WTC11 (cell line): Measurements from ENCODE around the gene ZDHHC6. TPM values are rescaled to one million over a fixed set of nuclear protein-coding genes. Genes with fewer than 3 reads are reported as not detected.

ENCODE experiments used
- ATAC-seq: fragments of 200-7000 bp; cut with Tn5 transposase; 2 replicates; pipeline ENCODE4 v1.10.0; 2021; ENCODE audit warnings: mild to moderate bottlenecking, moderate library complexity
- Bru-seq: library from RNA; stranded (reverse); fragments of 400-500 nt; gene quantifications from one replicate; lab custom pipeline; 2021; lab: Mats Ljungman, UMichigan
- CTCF ChIA-PET: fragments of 300-600 bp; sonication (Branson Sonifier 250); formaldehyde crosslinking; loops from one replicate; lab custom pipeline; 2021; ENCODE audit warnings: antibody characterized with exemption; lab: Charles Lee
- POLR2A ChIA-PET: fragments of 350-600 bp; sonication (Branson Sonifier 250); formaldehyde crosslinking; loops from one replicate; lab custom pipeline; 2021; ENCODE audit warnings: antibody characterized with exemption; lab: Charles Lee
- DNase-seq: peaks from one replicate; pipeline ENCODE4 v3.0.0; 2021; ENCODE audit warnings: low spot score
- H3K27ac Mint-ChIP-seq: 2 replicates; pipeline ENCODE4 v1.8.0; 2021; ENCODE audit warnings: mixed read lengths
- H3K27me3 Mint-ChIP-seq: 2 replicates; pipeline ENCODE4 v1.8.0; 2021; ENCODE audit warnings: low read depth, mild to moderate bottlenecking, moderate library complexity, mixed read lengths
- H3K36me3 Mint-ChIP-seq: 2 replicates; pipeline ENCODE4 v1.8.0; 2021; ENCODE audit warnings: mixed read lengths
- H3K4me1 Mint-ChIP-seq: 2 replicates; pipeline ENCODE4 v1.8.0; 2022; ENCODE audit warnings: mixed read lengths
- H3K4me3 Mint-ChIP-seq: 2 replicates; pipeline ENCODE4 v1.8.0; 2021; ENCODE audit warnings: mild to moderate bottlenecking, moderate library complexity, mixed read lengths
- H3K9me3 Mint-ChIP-seq: 2 replicates; pipeline ENCODE4 v1.8.0; 2021; ENCODE audit warnings: mixed read lengths
- ATF1 ChIP-seq: sonication (generic); formaldehyde crosslinking; IDR thresholded peaks from 2 replicates; pipeline ENCODE4 v1.8.1; 2023; ENCODE audit warnings: mild to moderate bottlenecking, moderate library complexity, missing genetic modification reagents
- CREM ChIP-seq: sonication (generic); formaldehyde crosslinking; IDR thresholded peaks from 2 replicates; pipeline ENCODE4 v1.8.1; 2022; ENCODE audit warnings: mild to moderate bottlenecking, missing genetic modification reagents, moderate library complexity
- ETV6 ChIP-seq: sonication (generic); formaldehyde crosslinking; IDR thresholded peaks from 2 replicates; pipeline ENCODE4 v1.8.1; 2022; ENCODE audit warnings: mild to moderate bottlenecking, missing genetic modification reagents
- GABPB1 ChIP-seq: sonication (generic); formaldehyde crosslinking; IDR thresholded peaks from 2 replicates; pipeline ENCODE4 v1.8.1; 2023; ENCODE audit warnings: mild to moderate bottlenecking, missing genetic modification reagents
- GRHL2 ChIP-seq: fragments of 250-450 bp; sonication (Bioruptor Pico); IDR thresholded peaks from 2 replicates; pipeline ENCODE4 v1.8.0; 2022; ENCODE audit warnings: mild to moderate bottlenecking, moderate library complexity; ENCODE audit not compliant: insufficient replicate concordance, severe bottlenecking
- HMGA2 ChIP-seq: fragments of 250-450 bp; sonication (Bioruptor Pico); IDR thresholded peaks from 2 replicates; pipeline ENCODE4 v1.4.0; 2021; ENCODE audit warnings: mild to moderate bottlenecking, moderate library complexity
- JAZF1 ChIP-seq: fragments of 250-450 bp; sonication (Bioruptor Pico); IDR thresholded peaks from 2 replicates; pipeline ENCODE4 v1.9.0; 2021; ENCODE audit warnings: moderate library complexity, mild to moderate bottlenecking, inconsistent platforms
- JUN ChIP-seq: sonication (generic); formaldehyde crosslinking; IDR thresholded peaks from 2 replicates; pipeline ENCODE4 v1.8.0; 2023; ENCODE audit warnings: mild to moderate bottlenecking, missing genetic modification reagents
- MXD4 ChIP-seq: fragments of 250-450 bp; sonication (Bioruptor Pico); IDR thresholded peaks from 2 replicates; pipeline ENCODE4 v1.8.0; 2021; ENCODE audit warnings: mild to moderate bottlenecking, moderate library complexity, borderline replicate concordance
- SOX15 ChIP-seq: fragments of 250-450 bp; sonication (Bioruptor Pico); IDR thresholded peaks from 2 replicates; pipeline ENCODE4 v1.9.0; 2021; ENCODE audit warnings: mild to moderate bottlenecking
- SP1 ChIP-seq: sonication (generic); formaldehyde crosslinking; conservative IDR thresholded peaks from 2 replicates; pipeline ENCODE4 v1.8.1; 2022; ENCODE audit warnings: missing genetic modification reagents
- ZNF317 ChIP-seq: sonication (generic); formaldehyde crosslinking; IDR thresholded peaks from 2 replicates; pipeline ENCODE4 v1.8.1; 2023; ENCODE audit warnings: low read depth, mild to moderate bottlenecking, moderate library complexity, missing genetic modification reagents, borderline replicate concordance
- long read RNA-seq, 3 experiments: library from RNA in 1 of 3; library from capped mRNA in 1 of 3; library from polyadenylated mRNA in 1 of 3; unstranded in 2 of 3; stranded (forward) in 1 of 3; transcript quantifications; one replicate each; pipeline ENCODE4 v2.0.0, GENCODE V29; 2021
- total RNA-seq: library from RNA; stranded (reverse); gene quantifications from 3 replicates; pipeline ENCODE4 v1.2.3, GENCODE V29; 2021
- TF ChIP-seq, protein P1 (sequence below): fragments of 200-600 bp; IDR thresholded peaks from 2 replicates; pipeline ENCODE4 v1.8.0; 2022; ENCODE audit warnings: antibody characterized with exemption
- TF ChIP-seq, protein P2 (sequence below): sonication (generic); formaldehyde crosslinking; IDR thresholded peaks from 2 replicates; pipeline ENCODE4 v1.8.1; 2023; ENCODE audit warnings: mild to moderate bottlenecking, missing genetic modification reagents, moderate library complexity
- TF ChIP-seq, protein P3 (sequence below): sonication (generic); formaldehyde crosslinking; IDR thresholded peaks from 2 replicates; pipeline ENCODE4 v1.8.0; 2023; ENCODE audit warnings: missing genetic modification reagents, mild to moderate bottlenecking, borderline replicate concordance
- TF ChIP-seq, protein P4 (sequence below): sonication (generic); formaldehyde crosslinking; IDR thresholded peaks from 2 replicates; pipeline ENCODE4 v1.8.1; 2022; ENCODE audit warnings: missing genetic modification reagents, borderline replicate concordance
- TF ChIP-seq, protein P5 (sequence below): sonication (generic); formaldehyde crosslinking; conservative IDR thresholded peaks from 2 replicates; pipeline ENCODE4 v1.8.1; 2022; ENCODE audit warnings: mild to moderate bottlenecking, missing genetic modification reagents
- TF ChIP-seq, protein P6 (sequence below): sonication (generic); formaldehyde crosslinking; IDR thresholded peaks from 2 replicates; pipeline ENCODE4 v1.8.1; 2023; ENCODE audit warnings: mild to moderate bottlenecking, moderate library complexity, missing genetic modification reagents
- TF ChIP-seq, protein P7 (sequence below): sonication (generic); formaldehyde crosslinking; IDR thresholded peaks from 2 replicates; pipeline ENCODE4 v1.8.1; 2022; ENCODE audit warnings: mild to moderate bottlenecking, moderate library complexity, missing genetic modification reagents
- TF ChIP-seq, protein P8 (sequence below): fragments of 250-450 bp; sonication (Bioruptor Pico); IDR thresholded peaks from 2 replicates; pipeline ENCODE4 v1.9.0; 2021; ENCODE audit warnings: mild to moderate bottlenecking

Gene ZDHHC6, protein sequence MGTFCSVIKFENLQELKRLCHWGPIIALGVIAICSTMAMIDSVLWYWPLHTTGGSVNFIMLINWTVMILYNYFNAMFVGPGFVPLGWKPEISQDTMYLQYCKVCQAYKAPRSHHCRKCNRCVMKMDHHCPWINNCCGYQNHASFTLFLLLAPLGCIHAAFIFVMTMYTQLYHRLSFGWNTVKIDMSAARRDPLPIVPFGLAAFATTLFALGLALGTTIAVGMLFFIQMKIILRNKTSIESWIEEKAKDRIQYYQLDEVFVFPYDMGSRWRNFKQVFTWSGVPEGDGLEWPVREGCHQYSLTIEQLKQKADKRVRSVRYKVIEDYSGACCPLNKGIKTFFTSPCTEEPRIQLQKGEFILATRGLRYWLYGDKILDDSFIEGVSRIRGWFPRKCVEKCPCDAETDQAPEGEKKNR
- total RNA-seq (22.1 to 24.5 TPM (median 23.6 TPM) in 3 replicates), Bru-seq, nascent RNA (percentile 93 among the genes with signal in this experiment)
- long read RNA-seq, experiment 1, transcript ZDHHC6-202 (11 exons, 2,170 nt), result major isoform, 55 of 140 reads
- long read RNA-seq, experiment 1, partial matches to known transcripts, result 10 of 140 reads
- long read RNA-seq, experiment 1, other reads (novel, unspliced or antisense), result 70 of 140 reads
- long read RNA-seq, experiment 2, transcript ZDHHC6-202 (11 exons, 2,170 nt), result major isoform, 5 of 26 reads
- long read RNA-seq, experiment 2, partial matches to known transcripts, result 7 of 26 reads
- long read RNA-seq, experiment 2, other reads (novel, unspliced or antisense), result 12 of 26 reads
- long read RNA-seq, experiment 3, transcript ZDHHC6-202 (11 exons, 2,170 nt), result major isoform, 91 of 142 reads
- long read RNA-seq, experiment 3, transcript ZDHHC6-201 (11 exons, 1,721 nt), result minor isoform, 9 of 142 reads
- long read RNA-seq, experiment 3, partial matches to known transcripts, result 10 of 142 reads
- long read RNA-seq, experiment 3, other reads (novel, unspliced or antisense), result 32 of 142 reads

DNA sequence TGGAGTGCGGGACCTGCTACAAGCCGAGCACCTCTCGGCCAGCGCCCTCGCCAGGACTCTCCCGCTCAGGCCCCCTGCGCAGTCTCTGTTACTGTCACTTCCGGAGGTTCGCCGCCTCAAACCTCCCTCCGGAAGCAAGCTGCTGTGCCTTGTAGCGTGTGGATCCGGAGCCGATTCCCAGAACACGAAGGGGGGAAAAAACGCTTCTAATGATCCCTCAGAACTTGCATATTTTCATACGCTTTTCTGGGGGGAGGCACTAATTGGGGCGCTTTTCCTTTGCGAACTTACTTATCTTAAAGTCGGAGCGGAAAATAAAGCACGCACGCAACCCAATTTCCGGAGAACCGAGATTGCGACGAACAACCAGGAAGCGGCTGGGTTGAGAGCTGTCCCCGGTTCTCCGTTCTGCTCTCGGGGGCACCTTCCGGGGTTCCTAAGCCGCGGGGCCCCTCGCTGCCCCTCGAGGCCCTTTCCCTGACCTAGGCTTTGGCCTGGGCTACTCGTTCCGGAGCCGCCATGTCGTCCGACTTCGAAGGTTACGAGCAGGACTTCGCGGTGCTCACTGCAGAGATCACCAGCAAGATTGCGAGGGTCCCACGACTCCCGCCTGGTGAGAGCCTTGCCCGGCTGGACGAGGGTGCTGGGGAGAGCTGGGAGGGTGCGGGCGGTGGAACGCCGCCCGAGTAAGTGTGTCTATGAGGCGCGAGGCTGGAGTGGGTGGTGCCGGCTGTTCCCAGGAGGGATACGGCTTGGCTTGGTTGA is at the start of gene ZDHHC6, which contains the start of gene VTI1A:
ZDHHC6 (minus strand) TSS at position 60 of the 765 bp plus-strand sequence. CDS start 1,478 bp downstream, outside the sequence.
VTI1A (plus strand) TSS at position 361 of the 765 bp plus-strand sequence; CDS start at position 520, 159 bp downstream.
- Mint-ChIP-seq H3K36me3 (peaks cover 22% of the 10 kb centered on the region), H3K9me3 (no peaks in the 10 kb centered on the region), H3K27ac (peak within 1 kb of the TSS; percentile 95), H3K4me3 (peak within 1 kb of the TSS; percentile 93), H3K4me1 (peaks cover 16% of the 10 kb centered on the region), H3K27me3 (no peaks in the 10 kb centered on the region; the same call in 1 of the 2 replicates)
- ChIA-PET POLR2A (no interaction called here), CTCF (interaction anchor here (0.8 to 1.7 kb wide), 3 partner anchors 12 to 139 kb away, joined by 3 to 7 read pairs (median 3); no protein-coding TSS in a partner anchor)
- ATAC-seq (peak; percentile 91), DNase-seq (peak; percentile 78)
- TF ChIP-seq, protein P1, sequence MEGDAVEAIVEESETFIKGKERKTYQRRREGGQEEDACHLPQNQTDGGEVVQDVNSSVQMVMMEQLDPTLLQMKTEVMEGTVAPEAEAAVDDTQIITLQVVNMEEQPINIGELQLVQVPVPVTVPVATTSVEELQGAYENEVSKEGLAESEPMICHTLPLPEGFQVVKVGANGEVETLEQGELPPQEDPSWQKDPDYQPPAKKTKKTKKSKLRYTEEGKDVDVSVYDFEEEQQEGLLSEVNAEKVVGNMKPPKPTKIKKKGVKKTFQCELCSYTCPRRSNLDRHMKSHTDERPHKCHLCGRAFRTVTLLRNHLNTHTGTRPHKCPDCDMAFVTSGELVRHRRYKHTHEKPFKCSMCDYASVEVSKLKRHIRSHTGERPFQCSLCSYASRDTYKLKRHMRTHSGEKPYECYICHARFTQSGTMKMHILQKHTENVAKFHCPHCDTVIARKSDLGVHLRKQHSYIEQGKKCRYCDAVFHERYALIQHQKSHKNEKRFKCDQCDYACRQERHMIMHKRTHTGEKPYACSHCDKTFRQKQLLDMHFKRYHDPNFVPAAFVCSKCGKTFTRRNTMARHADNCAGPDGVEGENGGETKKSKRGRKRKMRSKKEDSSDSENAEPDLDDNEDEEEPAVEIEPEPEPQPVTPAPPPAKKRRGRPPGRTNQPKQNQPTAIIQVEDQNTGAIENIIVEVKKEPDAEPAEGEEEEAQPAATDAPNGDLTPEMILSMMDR, result no peak
- TF ChIP-seq, protein P2, sequence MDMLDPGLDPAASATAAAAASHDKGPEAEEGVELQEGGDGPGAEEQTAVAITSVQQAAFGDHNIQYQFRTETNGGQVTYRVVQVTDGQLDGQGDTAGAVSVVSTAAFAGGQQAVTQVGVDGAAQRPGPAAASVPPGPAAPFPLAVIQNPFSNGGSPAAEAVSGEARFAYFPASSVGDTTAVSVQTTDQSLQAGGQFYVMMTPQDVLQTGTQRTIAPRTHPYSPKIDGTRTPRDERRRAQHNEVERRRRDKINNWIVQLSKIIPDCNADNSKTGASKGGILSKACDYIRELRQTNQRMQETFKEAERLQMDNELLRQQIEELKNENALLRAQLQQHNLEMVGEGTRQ (CRISPR knock-in tag), result no peak
- TF ChIP-seq GABPB1 (peak; percentile 47; the same call in 1 of the 2 replicates), ATF1 (CRISPR knock-in tag) (0 out of 2 replicates have a peak, but pooled peaks have one; percentile 58), SOX15 (CRISPR knock-in tag) (no peak), MXD4 (CRISPR knock-in tag) (no peak), SP1 (CRISPR knock-in tag) (no peak), ZNF317 (no peak), JAZF1 (CRISPR knock-in tag) (no peak), JUN (CRISPR knock-in tag) (no peak; the same call in 1 of the 2 replicates), ETV6 (CRISPR knock-in tag) (no peak; the same call in 1 of the 2 replicates), HMGA2 (CRISPR knock-in tag) (0 out of 2 replicates have a peak, but pooled peaks have one; percentile 18), CREM (CRISPR knock-in tag) (peak; percentile 78), GRHL2 (no peak)
- TF ChIP-seq, protein P3, sequence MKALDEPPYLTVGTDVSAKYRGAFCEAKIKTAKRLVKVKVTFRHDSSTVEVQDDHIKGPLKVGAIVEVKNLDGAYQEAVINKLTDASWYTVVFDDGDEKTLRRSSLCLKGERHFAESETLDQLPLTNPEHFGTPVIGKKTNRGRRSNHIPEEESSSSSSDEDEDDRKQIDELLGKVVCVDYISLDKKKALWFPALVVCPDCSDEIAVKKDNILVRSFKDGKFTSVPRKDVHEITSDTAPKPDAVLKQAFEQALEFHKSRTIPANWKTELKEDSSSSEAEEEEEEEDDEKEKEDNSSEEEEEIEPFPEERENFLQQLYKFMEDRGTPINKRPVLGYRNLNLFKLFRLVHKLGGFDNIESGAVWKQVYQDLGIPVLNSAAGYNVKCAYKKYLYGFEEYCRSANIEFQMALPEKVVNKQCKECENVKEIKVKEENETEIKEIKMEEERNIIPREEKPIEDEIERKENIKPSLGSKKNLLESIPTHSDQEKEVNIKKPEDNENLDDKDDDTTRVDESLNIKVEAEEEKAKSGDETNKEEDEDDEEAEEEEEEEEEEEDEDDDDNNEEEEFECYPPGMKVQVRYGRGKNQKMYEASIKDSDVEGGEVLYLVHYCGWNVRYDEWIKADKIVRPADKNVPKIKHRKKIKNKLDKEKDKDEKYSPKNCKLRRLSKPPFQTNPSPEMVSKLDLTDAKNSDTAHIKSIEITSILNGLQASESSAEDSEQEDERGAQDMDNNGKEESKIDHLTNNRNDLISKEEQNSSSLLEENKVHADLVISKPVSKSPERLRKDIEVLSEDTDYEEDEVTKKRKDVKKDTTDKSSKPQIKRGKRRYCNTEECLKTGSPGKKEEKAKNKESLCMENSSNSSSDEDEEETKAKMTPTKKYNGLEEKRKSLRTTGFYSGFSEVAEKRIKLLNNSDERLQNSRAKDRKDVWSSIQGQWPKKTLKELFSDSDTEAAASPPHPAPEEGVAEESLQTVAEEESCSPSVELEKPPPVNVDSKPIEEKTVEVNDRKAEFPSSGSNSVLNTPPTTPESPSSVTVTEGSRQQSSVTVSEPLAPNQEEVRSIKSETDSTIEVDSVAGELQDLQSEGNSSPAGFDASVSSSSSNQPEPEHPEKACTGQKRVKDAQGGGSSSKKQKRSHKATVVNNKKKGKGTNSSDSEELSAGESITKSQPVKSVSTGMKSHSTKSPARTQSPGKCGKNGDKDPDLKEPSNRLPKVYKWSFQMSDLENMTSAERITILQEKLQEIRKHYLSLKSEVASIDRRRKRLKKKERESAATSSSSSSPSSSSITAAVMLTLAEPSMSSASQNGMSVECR (CRISPR knock-in tag), result peak; percentile 56; the same call in 1 of the 2 replicates
- TF ChIP-seq, protein P4, sequence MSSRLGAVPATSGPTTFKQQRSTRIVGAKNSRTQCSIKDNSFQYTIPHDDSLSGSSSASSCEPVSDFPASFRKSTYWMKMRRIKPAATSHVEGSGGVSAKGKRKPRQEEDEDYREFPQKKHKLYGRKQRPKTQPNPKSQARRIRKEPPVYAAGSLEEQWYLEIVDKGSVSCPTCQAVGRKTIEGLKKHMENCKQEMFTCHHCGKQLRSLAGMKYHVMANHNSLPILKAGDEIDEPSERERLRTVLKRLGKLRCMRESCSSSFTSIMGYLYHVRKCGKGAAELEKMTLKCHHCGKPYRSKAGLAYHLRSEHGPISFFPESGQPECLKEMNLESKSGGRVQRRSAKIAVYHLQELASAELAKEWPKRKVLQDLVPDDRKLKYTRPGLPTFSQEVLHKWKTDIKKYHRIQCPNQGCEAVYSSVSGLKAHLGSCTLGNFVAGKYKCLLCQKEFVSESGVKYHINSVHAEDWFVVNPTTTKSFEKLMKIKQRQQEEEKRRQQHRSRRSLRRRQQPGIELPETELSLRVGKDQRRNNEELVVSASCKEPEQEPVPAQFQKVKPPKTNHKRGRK (CRISPR knock-in tag), result no peak
- TF ChIP-seq, protein P5, sequence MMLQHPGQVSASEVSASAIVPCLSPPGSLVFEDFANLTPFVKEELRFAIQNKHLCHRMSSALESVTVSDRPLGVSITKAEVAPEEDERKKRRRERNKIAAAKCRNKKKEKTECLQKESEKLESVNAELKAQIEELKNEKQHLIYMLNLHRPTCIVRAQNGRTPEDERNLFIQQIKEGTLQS (CRISPR knock-in tag), result no peak
- TF ChIP-seq, protein P6, sequence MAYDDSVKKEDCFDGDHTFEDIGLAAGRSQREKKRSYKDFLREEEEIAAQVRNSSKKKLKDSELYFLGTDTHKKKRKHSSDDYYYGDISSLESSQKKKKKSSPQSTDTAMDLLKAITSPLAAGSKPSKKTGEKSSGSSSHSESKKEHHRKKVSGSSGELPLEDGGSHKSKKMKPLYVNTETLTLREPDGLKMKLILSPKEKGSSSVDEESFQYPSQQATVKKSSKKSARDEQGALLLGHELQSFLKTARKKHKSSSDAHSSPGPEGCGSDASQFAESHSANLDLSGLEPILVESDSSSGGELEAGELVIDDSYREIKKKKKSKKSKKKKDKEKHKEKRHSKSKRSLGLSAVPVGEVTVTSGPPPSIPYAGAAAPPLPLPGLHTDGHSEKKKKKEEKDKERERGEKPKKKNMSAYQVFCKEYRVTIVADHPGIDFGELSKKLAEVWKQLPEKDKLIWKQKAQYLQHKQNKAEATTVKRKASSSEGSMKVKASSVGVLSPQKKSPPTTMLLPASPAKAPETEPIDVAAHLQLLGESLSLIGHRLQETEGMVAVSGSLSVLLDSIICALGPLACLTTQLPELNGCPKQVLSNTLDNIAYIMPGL (CRISPR knock-in tag), result peak; percentile 64; the same call in 1 of the 2 replicates
- TF ChIP-seq, protein P7, sequence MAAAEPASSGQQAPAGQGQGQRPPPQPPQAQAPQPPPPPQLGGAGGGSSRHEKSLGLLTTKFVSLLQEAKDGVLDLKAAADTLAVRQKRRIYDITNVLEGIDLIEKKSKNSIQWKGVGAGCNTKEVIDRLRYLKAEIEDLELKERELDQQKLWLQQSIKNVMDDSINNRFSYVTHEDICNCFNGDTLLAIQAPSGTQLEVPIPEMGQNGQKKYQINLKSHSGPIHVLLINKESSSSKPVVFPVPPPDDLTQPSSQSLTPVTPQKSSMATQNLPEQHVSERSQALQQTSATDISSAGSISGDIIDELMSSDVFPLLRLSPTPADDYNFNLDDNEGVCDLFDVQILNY (CRISPR knock-in tag), result peak; percentile 42; the same call in 1 of the 2 replicates
- TF ChIP-seq, protein P8, sequence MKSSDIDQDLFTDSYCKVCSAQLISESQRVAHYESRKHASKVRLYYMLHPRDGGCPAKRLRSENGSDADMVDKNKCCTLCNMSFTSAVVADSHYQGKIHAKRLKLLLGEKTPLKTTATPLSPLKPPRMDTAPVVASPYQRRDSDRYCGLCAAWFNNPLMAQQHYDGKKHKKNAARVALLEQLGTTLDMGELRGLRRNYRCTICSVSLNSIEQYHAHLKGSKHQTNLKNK (CRISPR knock-in tag), result no peak
